HFF-Myc (cell line): ENCODE results near the gene ATP8B3.

Experiments used
- DNase-seq: peaks from one replicate; pipeline ENCODE4 v3.0.0-alpha.2; 2011; ENCODE audit warnings: low read depth; ENCODE audit errors: extremely low read depth
- H3K4me3 ChIP-seq: replicated peaks from 2 replicates; pipeline ENCODE4 v1.5.1; 2011; ENCODE audit warnings: low read depth, mild to moderate bottlenecking, control low read depth, low read length
- TF ChIP-seq, protein P1 (sequence below): IDR thresholded peaks from 2 replicates; pipeline ENCODE4 v1.5.1; 2012; ENCODE audit warnings: mild to moderate bottlenecking, low read depth, low read length, control low read depth; ENCODE audit errors: missing control alignments

ATP8B3 gene

DNA sequence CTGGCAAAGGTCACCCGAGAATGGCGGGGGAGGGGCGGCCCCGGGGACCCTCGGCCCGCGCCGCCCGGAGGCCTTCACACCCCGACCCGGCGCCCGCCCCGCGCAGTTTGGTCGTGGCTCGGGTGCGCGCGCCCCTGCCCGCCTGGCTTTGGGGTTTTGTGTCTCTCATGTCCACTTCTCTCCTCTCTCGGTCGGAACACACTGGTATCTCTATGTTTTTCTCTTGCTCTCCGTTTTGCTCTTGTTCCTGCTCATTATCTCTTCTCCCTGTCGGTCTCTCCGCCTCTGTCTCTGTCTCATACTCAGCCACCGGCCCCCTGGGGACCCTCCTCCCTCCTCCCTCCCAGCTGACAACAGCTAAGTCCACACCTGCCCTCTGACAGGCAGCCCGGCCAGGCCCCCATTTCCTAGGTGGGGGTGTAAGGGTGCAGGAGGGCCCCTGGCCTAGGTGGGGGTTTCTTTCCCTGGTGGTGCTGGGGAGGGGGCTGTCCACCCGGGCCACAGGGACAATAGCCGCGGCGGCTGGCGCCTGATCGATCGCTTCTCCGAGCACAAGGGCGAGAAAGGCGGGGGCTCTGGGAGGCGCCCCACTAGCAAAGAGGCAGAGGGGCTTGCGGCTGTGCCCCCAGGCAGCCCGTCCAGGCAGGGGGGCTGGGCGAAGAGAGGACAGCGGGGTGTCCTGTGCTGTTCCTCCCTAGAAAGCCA lies 56.5 kb downstream of the ATP8B3 start:
- DNase-seq: no peak
- TF ChIP-seq, protein P1, sequence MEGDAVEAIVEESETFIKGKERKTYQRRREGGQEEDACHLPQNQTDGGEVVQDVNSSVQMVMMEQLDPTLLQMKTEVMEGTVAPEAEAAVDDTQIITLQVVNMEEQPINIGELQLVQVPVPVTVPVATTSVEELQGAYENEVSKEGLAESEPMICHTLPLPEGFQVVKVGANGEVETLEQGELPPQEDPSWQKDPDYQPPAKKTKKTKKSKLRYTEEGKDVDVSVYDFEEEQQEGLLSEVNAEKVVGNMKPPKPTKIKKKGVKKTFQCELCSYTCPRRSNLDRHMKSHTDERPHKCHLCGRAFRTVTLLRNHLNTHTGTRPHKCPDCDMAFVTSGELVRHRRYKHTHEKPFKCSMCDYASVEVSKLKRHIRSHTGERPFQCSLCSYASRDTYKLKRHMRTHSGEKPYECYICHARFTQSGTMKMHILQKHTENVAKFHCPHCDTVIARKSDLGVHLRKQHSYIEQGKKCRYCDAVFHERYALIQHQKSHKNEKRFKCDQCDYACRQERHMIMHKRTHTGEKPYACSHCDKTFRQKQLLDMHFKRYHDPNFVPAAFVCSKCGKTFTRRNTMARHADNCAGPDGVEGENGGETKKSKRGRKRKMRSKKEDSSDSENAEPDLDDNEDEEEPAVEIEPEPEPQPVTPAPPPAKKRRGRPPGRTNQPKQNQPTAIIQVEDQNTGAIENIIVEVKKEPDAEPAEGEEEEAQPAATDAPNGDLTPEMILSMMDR: no peak
- H3K4me3 ChIP-seq: no peak overlapping the region

DNA sequence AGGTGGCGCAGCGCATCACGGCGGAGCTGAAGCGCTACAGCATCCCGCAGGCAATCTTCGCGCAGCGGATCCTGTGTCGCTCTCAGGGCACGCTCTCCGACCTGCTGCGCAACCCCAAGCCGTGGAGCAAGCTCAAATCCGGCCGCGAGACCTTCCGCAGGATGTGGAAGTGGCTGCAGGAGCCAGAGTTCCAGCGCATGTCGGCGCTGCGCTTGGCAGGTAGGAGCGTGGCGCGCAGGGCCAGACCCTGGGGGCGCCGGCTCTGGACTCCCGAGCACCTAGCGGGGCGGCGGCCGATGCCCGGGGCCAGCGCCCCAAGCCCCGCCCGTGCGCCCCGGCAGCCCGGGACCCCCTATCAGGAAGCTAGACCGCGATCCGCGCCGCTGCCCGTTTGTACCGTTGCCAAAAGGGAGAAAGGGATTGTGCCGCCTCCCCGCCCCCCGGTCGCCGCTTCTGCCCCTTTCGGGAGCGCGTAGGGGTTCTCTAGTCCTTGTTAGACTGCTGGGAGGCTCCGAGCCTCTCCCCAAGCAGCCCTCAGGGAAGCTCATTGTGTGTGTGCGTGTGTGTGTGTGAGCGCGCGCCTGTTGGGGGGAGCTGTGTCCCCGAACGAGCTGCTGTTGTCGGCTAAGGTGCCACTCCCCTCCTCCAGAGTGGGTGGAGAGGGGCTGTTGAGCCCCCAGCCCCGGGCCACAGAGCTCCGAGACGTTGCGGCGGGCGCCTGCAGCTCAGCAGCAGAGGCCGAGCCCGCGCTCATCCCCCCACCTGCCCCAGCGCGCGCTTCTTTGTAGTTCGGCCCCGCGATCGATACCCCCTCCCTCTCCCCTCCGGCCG lies 57.2 kb downstream of the ATP8B3 start:
- H3K4me3 ChIP-seq: no peak overlapping the region
- TF ChIP-seq, protein P1: no peak
- no peak for DNase-seq

DNA sequence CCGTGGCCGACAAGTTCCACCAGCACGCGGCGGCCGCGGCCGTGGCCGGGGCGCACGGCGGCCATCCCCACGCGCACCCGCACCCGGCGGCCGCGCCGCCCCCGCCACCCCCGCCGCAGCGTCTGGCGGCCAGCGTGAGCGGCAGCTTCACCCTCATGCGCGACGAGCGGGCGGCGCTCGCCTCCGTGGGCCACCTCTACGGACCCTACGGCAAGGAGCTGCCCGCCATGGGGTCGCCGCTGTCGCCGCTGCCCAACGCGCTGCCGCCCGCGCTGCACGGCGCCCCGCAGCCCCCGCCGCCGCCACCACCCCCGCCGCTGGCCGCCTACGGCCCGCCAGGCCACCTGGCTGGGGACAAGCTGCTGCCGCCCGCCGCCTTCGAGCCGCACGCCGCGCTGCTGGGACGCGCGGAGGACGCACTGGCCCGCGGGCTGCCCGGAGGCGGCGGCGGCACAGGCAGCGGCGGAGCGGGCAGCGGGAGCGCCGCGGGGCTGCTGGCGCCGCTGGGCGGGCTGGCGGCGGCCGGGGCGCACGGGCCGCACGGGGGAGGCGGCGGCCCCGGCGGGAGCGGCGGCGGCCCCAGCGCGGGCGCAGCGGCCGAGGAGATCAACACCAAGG lies 57.9 kb downstream of the ATP8B3 start:
- no peak overlapping the region for H3K4me3 ChIP-seq
- no peak for DNase-seq
- TF ChIP-seq, protein P1: no peak

DNA sequence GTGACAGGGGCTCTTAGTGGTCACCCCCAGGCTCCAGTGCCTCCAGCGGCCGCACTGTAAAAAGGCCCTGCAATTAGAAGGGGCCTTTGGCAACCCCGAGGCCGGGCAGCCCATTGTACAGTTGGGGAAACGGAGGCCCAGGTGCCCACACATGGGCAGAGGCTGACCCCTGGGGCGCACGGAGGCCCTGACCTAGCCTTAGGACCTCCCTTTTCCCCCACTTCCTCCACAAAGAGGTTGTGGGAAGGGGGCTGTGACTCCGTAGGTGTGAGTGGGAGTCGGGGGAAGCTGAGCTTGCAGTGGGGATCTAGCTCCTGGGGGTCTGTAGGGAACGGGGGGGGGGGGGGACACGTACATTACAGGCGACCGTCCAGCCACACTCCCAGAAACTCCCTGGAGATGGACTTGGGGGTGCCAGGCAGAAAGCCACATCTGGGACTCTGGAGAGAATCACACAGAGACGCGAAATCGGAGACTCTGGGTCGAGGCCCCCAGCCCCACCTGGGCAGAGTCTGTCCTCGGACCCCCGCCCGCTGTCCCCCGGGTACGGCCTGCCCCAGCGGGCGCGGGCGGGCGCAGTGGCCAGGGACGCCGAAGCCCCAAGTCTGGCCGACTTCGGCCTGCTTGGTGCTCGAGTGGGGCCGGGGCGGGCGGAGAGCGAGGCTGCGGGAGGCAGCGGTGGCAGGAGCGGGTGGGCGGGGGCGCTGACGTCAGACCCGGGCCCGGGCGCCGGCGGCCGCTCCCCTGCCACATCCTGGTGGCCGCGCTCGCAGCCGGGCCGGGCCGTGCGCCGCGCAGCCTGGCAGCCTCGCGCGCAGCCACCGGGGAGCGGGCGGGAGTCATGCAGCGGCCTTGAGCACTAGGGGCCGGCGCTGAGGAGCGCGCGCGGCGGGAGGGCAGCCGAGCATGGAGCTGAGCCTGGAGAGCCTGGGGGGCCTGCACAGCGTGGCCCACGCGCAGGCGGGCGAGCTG lies 59.0 kb downstream of the ATP8B3 start, which contains the start of gene ONECUT3:
Gene ONECUT3 (plus strand): TSS at position 750 of the 972 bp plus-strand sequence. CDS start 157 bp downstream, at position 907.
- H3K4me3 ChIP-seq: no peak within 1 kb of the TSS
- DNase-seq: no peak
- TF ChIP-seq, protein P1: no peak

DNA sequence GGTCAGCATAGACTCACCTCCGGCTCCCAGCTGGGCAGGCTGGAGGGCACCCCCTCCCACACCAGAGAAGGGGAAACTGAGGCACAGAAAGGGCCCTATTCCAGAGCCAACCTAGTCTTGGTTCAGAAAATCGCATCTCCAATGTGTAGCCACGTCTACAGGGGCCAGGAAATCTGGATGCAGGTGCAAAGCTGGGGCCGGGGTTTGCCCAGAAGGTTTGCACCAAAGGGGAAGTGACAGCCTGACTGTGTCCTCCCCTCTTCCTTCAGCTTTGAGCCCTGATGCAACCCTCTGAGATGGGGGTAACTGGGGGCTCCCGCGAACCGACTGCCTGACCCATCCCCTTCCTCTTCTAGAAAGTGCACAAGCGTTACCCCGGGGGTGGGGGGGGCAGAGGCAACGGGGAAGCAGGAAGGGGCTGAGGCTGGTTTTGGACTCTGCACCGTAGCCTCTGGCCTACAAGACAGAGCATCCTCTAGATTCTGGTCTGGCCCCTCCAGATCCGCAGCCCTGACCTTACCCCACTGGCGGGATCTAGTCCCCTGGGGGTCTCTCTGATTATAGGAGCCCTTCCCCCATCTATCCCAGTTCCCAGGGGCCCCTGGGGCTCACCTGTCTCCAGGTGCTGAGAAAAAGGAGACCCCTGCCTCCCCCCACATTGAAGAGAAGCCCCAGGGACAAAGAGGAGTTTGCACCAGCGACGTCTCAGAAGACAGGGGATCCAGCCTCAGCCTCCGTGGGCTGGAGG lies 59.9 kb downstream of the ATP8B3 start:
- no peak overlapping the region for H3K4me3 ChIP-seq
- no peak for DNase-seq
- TF ChIP-seq, protein P1: no peak
